Measurements from ENCODE around the gene SIAH3. TPM values are rescaled to one million over a fixed set of nuclear protein-coding genes. Genes with fewer than 3 reads are reported as not detected.

Gene SIAH3
- total and polyA plus RNA-seq, 9 of the 15 experiments (the other 6 are each of a cell fraction or from before 2014, with no cell fraction given), result not detected

DNA sequence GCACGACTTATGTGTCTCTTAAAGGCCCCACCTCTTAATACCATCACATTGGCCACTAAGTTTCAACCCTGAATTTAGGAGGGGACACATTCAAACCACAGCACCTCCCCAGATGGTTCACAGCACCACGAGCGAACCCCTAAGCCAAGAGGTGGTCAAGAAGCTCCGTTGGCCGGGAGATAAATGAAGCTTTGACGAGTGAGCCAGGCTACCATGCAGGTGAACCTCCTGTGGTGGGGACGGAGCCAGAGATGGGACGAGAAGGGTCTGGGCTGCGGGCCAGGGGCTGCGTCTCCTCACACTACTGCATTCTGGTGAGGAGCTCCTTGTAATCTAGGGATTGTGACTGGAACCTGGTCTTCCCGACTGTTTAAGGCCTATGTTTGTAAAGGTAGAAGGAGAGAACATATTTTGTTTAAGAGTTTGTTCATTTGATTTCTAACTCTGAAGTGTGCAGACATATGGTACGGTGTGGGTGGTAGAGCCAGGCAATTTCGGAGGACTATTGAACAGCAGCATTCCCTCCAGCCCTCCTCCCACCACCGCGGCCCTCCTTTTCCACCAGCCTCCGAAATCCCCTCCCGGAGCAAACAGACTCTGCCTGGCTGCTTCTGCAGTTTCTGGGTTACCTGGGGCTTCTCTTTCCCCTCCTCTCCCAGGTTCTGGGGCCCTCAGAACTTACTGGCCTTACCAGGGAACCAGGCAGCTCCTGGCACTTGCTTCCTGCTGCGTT is 31.3 kb downstream of the SIAH3 start:
- DNase-seq (ENCODE audit: extremely low read depth in 1 of 4, low spot score in 3 of 4) (no peak), FAIRE-seq (no peak), ATAC-seq (no peak)
- H3K4me2 ChIP-seq (ENCODE audit: insufficient read depth, low read length), result no peak overlapping the region
- CTCF ChIA-PET (ENCODE audit: low intra/inter-chr PET ratio), result no interaction called here
- no peaks in the 10 kb centered on the region for H3K4me1 ChIP-seq (replicated peaks in 1 of 2; ENCODE audit: control insufficient read depth in 2 of 2, insufficient read depth in 2 of 2, low read length in 2 of 2)
- in situ Hi-C loops (cut with MboI), result no loop called here
- no peak overlapping the region for H3K4me3 ChIP-seq
- H4K20me1 ChIP-seq (replicated peaks; ENCODE audit: control insufficient read depth, insufficient read depth, low read length), result no peaks in the 10 kb centered on the region
- H3K27me3 ChIP-seq (ENCODE audit: control insufficient read depth in 2 of 2, insufficient read depth in 2 of 2, low read length in 2 of 2), result peaks cover 0 to 17% of the 10 kb centered on the region in 2 experiments; a peak in 3 of 5 replicates
- peaks cover 2% of the 10 kb centered on the region for H3K9me1 ChIP-seq (ENCODE audit: control insufficient read depth, insufficient read depth, low read length)
- H3K36me3 ChIP-seq (ENCODE audit: control insufficient read depth, insufficient read depth, low read length), result no peaks in the 10 kb centered on the region
- TF ChIP-seq, protein P1, sequence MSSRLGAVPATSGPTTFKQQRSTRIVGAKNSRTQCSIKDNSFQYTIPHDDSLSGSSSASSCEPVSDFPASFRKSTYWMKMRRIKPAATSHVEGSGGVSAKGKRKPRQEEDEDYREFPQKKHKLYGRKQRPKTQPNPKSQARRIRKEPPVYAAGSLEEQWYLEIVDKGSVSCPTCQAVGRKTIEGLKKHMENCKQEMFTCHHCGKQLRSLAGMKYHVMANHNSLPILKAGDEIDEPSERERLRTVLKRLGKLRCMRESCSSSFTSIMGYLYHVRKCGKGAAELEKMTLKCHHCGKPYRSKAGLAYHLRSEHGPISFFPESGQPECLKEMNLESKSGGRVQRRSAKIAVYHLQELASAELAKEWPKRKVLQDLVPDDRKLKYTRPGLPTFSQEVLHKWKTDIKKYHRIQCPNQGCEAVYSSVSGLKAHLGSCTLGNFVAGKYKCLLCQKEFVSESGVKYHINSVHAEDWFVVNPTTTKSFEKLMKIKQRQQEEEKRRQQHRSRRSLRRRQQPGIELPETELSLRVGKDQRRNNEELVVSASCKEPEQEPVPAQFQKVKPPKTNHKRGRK (tag; IDR thresholded peaks at IDR 0.05), result no peak
- no peak for TF ChIP-seq CHD2 (IDR thresholded peaks at IDR 0.05; ENCODE audit: low read depth, low read length)
- no peak for TF ChIP-seq TEAD2 (tag; IDR thresholded peaks at IDR 0.05)
- TF ChIP-seq CREM (IDR thresholded peaks at IDR 0.05; ENCODE audit: low read depth), result no peak
- TF ChIP-seq, protein P2, sequence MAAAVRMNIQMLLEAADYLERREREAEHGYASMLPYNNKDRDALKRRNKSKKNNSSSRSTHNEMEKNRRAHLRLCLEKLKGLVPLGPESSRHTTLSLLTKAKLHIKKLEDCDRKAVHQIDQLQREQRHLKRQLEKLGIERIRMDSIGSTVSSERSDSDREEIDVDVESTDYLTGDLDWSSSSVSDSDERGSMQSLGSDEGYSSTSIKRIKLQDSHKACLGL (CRISPR knock-in tag; IDR thresholded peaks at IDR 0.05; ENCODE audit: borderline replicate concordance, poor library complexity, severe bottlenecking), result no peak
- TF ChIP-seq TAF9B (IDR thresholded peaks at IDR 0.05; ENCODE audit: partially characterized antibody), result no peak
- no peak for TF ChIP-seq SRSF9 (IDR thresholded peaks at IDR 0.05; ENCODE audit: borderline replicate concordance, low read depth, low read length)
- intact Hi-C loops (cut with micrococcal nuclease), result no loop called here
- no peak overlapping the region for H2AFZ ChIP-seq (ENCODE audit: low read depth, low read length)
- H3K9me3 ChIP-seq (replicated peaks; ENCODE audit: control insufficient read depth, insufficient read depth, low read depth, low read length), result no peaks in the 10 kb centered on the region
- POLR2A ChIA-PET, result interaction anchor here (1.1 kb wide), 1 partner anchor 16 kb away, joined by 3 read pairs; no protein-coding TSS in a partner anchor
- no peaks in the 10 kb centered on the region for H3K79me2 ChIP-seq (ENCODE audit: control insufficient read depth, insufficient read depth, low read length)
- WGBS (ENCODE audit: insufficient coverage, low coverage, missing lambda C conversion rate), result 1% methylated on average over 9 of the region's 18 CpGs
- BruUV-seq (replicated peaks), result no TSS peak
- no peak overlapping the region for H3K27ac ChIP-seq (ENCODE audit: extremely low read depth, low read depth, low read length)
- H3K9ac ChIP-seq (ENCODE audit: insufficient read depth in 1 of 2, low read depth in 2 of 2, low read length in 2 of 2), result no peak overlapping the region
